Hepatocyte (in vitro differentiated cells): ENCODE measurements around the gene NTRK3. TPM values are rescaled to one million over a fixed set of nuclear protein-coding genes. Genes with fewer than 3 reads are reported as not detected.

Source experiments
- DNase-seq: peaks from one replicate; pipeline ENCODE4 v3.0.0-alpha.2; 2016; ENCODE audit warnings: low spot score
- H2AFZ ChIP-seq: fragments of 200-600 bp; sonication (generic); 2 replicates; pipeline ENCODE4 v1.6.0; 2016; ENCODE audit warnings: antibody characterized with exemption, mild to moderate bottlenecking
- H3K27ac ChIP-seq: fragments of 200-600 bp; sonication (generic); 2 replicates; pipeline ENCODE4 v1.5.1; 2016; ENCODE audit warnings: mild to moderate bottlenecking
- H3K27me3 ChIP-seq: fragments of 200-600 bp; sonication (generic); 2 replicates; pipeline ENCODE4 v1.6.1; 2016
- H3K36me3 ChIP-seq: fragments of 200-600 bp; sonication (generic); replicated peaks from 2 replicates; pipeline ENCODE4 v1.5.1; 2016; ENCODE audit warnings: low read depth; ENCODE audit not compliant: insufficient read depth
- H3K4me1 ChIP-seq: fragments of 200-600 bp; sonication (generic); 2 replicates; pipeline ENCODE4 v1.5.1; 2016; ENCODE audit warnings: mild to moderate bottlenecking, moderate library complexity; ENCODE audit not compliant: insufficient read depth
- H3K4me2 ChIP-seq: fragments of 200-600 bp; sonication (generic); 2 replicates; pipeline ENCODE4 v1.6.0; 2016
- H3K4me3 ChIP-seq: fragments of 200-600 bp; sonication (generic); 2 replicates; pipeline ENCODE4 v1.5.1; 2016; ENCODE audit warnings: mild to moderate bottlenecking
- H3K79me2 ChIP-seq: fragments of 200-600 bp; sonication (generic); 2 replicates; pipeline ENCODE4 v1.6.0; 2017; ENCODE audit warnings: mild to moderate bottlenecking
- H3K9me2 ChIP-seq: fragments of 200-600 bp; sonication (generic); replicated peaks from 2 replicates; pipeline ENCODE4 v1.6.0; 2017; ENCODE audit warnings: mild to moderate bottlenecking; ENCODE audit not compliant: insufficient read depth
- H3K9me3 ChIP-seq: fragments of 200-600 bp; sonication (generic); 2 replicates; pipeline ENCODE4 v1.5.1; 2016; ENCODE audit warnings: low read depth, mild to moderate bottlenecking
- H4K20me1 ChIP-seq: fragments of 200-600 bp; sonication (generic); 2 replicates; pipeline ENCODE4 v1.6.0; 2016; ENCODE audit warnings: mild to moderate bottlenecking; ENCODE audit not compliant: insufficient read depth, poor library complexity, severe bottlenecking
- CTCF ChIP-seq: fragments of 200-600 bp; sonication (generic); IDR thresholded peaks from 2 replicates; pipeline ENCODE4 v1.5.1; 2016; ENCODE audit warnings: antibody characterized with exemption, mild to moderate bottlenecking; ENCODE audit not compliant: poor library complexity
- EZH2 ChIP-seq: fragments of 200-600 bp; sonication (generic); IDR thresholded peaks from 2 replicates; pipeline ENCODE4 v1.6.1; 2016; ENCODE audit warnings: antibody characterized with exemption, mild to moderate bottlenecking, borderline replicate concordance
- EZH2phosphoT487 ChIP-seq: fragments of 200-600 bp; sonication (generic); IDR thresholded peaks from one replicate; pipeline ENCODE4 v1.6.1; 2018; ENCODE audit warnings: antibody characterized with exemption, mild to moderate bottlenecking, low read depth, moderate library complexity; ENCODE audit not compliant: unreplicated experiment, severe bottlenecking
- WGBS: methylation state at CpG from one replicate; pipeline ENCODE4 v1.1.6; 2016; ENCODE audit warnings: low lambda C conversion rate; ENCODE audit errors: missing lambda C conversion rate; 5-methylcytosine and 5-hydroxymethylcytosine counted together
- polyA plus RNA-seq: library from polyadenylated mRNA; unstranded; fragments of >200 nt; fragmentation: Nextera tagmentation; extraction: Ambion mirVana; gene quantifications from 2 replicates; pipeline ENCODE4 v1.2.1, GENCODE V29; 2016
- total RNA-seq: library from RNA; depleted of rRNA; stranded (reverse); fragments of >200 nt; gene quantifications from 2 replicates; pipeline ENCODE4 v1.2.3, GENCODE V29; 2014

Gene NTRK3
- total and polyA plus RNA-seq, 2 experiments from 2014 or later, result 4.9 to 5.6 TPM

- Histone ChIP-seq H3K79me2 (no peaks in the 10 kb centered on the region), H3K9me2 (no peaks in the 10 kb centered on the region), H3K27ac (peak overlapping the region; percentile 60), H4K20me1 (no peaks in the 10 kb centered on the region), H3K4me3 (no peak overlapping the region), H3K9me3 (no peaks in the 10 kb centered on the region), H3K36me3 (no peaks in the 10 kb centered on the region), H3K4me1 (peaks cover 24% of the 10 kb centered on the region), H2AFZ (no peak overlapping the region), H3K27me3 (no peaks in the 10 kb centered on the region), H3K4me2 (no peak overlapping the region)
- no peak for TF ChIP-seq EZH2phosphoT487
- TF ChIP-seq EZH2, result no peak
- TF ChIP-seq CTCF, result no peak
- peak; percentile 82 for DNase-seq
- WGBS, result 73% methylated on average over 4 of the region's 4 CpGs
Observed at GRCh38 chr15:87877114-87877810, 379.3 kb downstream of the NTRK3 start.

GRCh38 chr15:87874896-87875711, 381.4 kb downstream of the NTRK3 start:
- peak overlapping the region; percentile 56 for H3K27ac ChIP-seq
- no peak overlapping the region for H3K4me3 ChIP-seq
- no peak overlapping the region for H2AFZ ChIP-seq
- H3K79me2 ChIP-seq, result no peaks in the 10 kb centered on the region
- H3K27me3 ChIP-seq, result no peaks in the 10 kb centered on the region
- no peaks in the 10 kb centered on the region for H3K36me3 ChIP-seq
- no peaks in the 10 kb centered on the region for H3K9me3 ChIP-seq
- peak; percentile 55 for DNase-seq
- no peaks in the 10 kb centered on the region for H3K9me2 ChIP-seq
- 43% methylated on average over 10 of the region's 10 CpGs for WGBS
- no peaks in the 10 kb centered on the region for H4K20me1 ChIP-seq
- H3K4me2 ChIP-seq, result peak overlapping the region; percentile 15
- TF ChIP-seq CTCF (no peak), EZH2 (no peak), EZH2phosphoT487 (no peak)
- peaks cover 24% of the 10 kb centered on the region for H3K4me1 ChIP-seq

GRCh38 chr15:87873516-87873915, 383.0 kb downstream of the NTRK3 start:
- TF ChIP-seq CTCF (no peak), EZH2phosphoT487 (no peak), EZH2 (no peak)
- Histone ChIP-seq H3K79me2 (no peaks in the 10 kb centered on the region), H3K27me3 (no peaks in the 10 kb centered on the region), H3K36me3 (no peaks in the 10 kb centered on the region), H3K27ac (no peak overlapping the region), H3K4me2 (no peak overlapping the region), H3K4me1 (peaks cover 24% of the 10 kb centered on the region), H4K20me1 (no peaks in the 10 kb centered on the region), H3K9me3 (no peaks in the 10 kb centered on the region), H3K4me3 (no peak overlapping the region), H3K9me2 (no peaks in the 10 kb centered on the region), H2AFZ (no peak overlapping the region)
- 82% methylated on average over 8 of the region's 8 CpGs for WGBS
- DNase-seq, result no peak
